B cell (primary cell): ENCODE results near the gene PDE6H.

Source experiments
- CTCF ChIP-seq: fragments of 200-600 bp; IDR thresholded peaks from one replicate; pipeline ENCODE4 v1.8.0; 2022; ENCODE audit warnings: antibody characterized with exemption, mild to moderate bottlenecking
- EZH2 ChIP-seq: IDR thresholded peaks from 2 replicates; pipeline ENCODE4 v1.6.1; 2012; ENCODE audit warnings: borderline replicate concordance, low read depth, mild to moderate bottlenecking, moderate library complexity, low read length; ENCODE audit not compliant: insufficient read depth, poor library complexity, severe bottlenecking

- TF ChIP-seq CTCF (no peak), EZH2 (no peak)
These were observed 6.6 kb downstream of the PDE6H start for GRCh38 chr12:14979468-14979867.
